Neural progenitor cell (in vitro differentiated cells): ENCODE measurements around the gene IRF9. TPM values are rescaled to one million over a fixed set of nuclear protein-coding genes. Genes with fewer than 3 reads are reported as not detected.

ENCODE experiments used
- DNase-seq: peaks from one replicate; pipeline ENCODE4 v3.0.0-alpha.2; 2016; ENCODE audit warnings: low spot score
- H2AFZ ChIP-seq: fragments of 200-600 bp; sonication (generic); replicated peaks from 2 replicates; pipeline ENCODE4 v1.6.1; 2016; ENCODE audit warnings: antibody characterized with exemption
- H3F3A ChIP-seq: fragments of 200-600 bp; sonication (generic); 2 replicates; pipeline ENCODE4 v1.6.1; 2016; ENCODE audit warnings: antibody characterized with exemption, low read depth
- H3K27ac ChIP-seq: fragments of 200-600 bp; sonication (generic); 2 replicates; pipeline ENCODE4 v1.5.1; 2016; ENCODE audit warnings: mild to moderate bottlenecking
- H3K27me3 ChIP-seq: fragments of 200-600 bp; sonication (generic); 2 replicates; pipeline ENCODE4 v1.6.1; 2016; ENCODE audit warnings: mild to moderate bottlenecking, moderate library complexity
- H3K36me3 ChIP-seq: fragments of 200-600 bp; sonication (generic); 2 replicates; pipeline ENCODE4 v1.5.1; 2016
- H3K4me1 ChIP-seq: fragments of 200-600 bp; sonication (generic); 2 replicates; pipeline ENCODE4 v1.6.1; 2016; ENCODE audit warnings: mixed run types
- H3K4me2 ChIP-seq: fragments of 200-600 bp; sonication (generic); 2 replicates; pipeline ENCODE4 v1.6.1; 2016
- H3K4me3 ChIP-seq: fragments of 200-600 bp; sonication (generic); 2 replicates; pipeline ENCODE4 v1.5.1; 2016
- H3K79me2 ChIP-seq: fragments of 200-600 bp; sonication (generic); 2 replicates; pipeline ENCODE4 v1.6.1; 2016; ENCODE audit warnings: low read depth
- H3K9ac ChIP-seq: fragments of 200-600 bp; sonication (generic); 2 replicates; pipeline ENCODE4 v1.6.1; 2016
- H3K9me3 ChIP-seq: fragments of 200-600 bp; sonication (generic); 2 replicates; pipeline ENCODE4 v1.5.1; 2016; ENCODE audit warnings: low read depth
- H4K20me1 ChIP-seq: fragments of 200-600 bp; sonication (generic); 2 replicates; pipeline ENCODE4 v1.6.1; 2016; ENCODE audit warnings: low read depth
- H3K27ac Mint-ChIP-seq: 3 replicates; pipeline ENCODE4 v1.8.0; 2021; ENCODE audit warnings: mixed read lengths
- H3K27me3 Mint-ChIP-seq: 2 replicates; pipeline ENCODE4 v1.8.0; 2022; ENCODE audit warnings: low read depth, mild to moderate bottlenecking, inconsistent platforms, moderate library complexity, mixed read lengths; ENCODE audit not compliant: insufficient read depth
- H3K36me3 Mint-ChIP-seq: 3 replicates; pipeline ENCODE4 v1.8.0; 2021; ENCODE audit warnings: mixed read lengths
- H3K4me1 Mint-ChIP-seq: 3 replicates; pipeline ENCODE4 v1.8.0; 2021; ENCODE audit warnings: mixed read lengths
- H3K4me3 Mint-ChIP-seq: 3 replicates; pipeline ENCODE4 v1.8.0; 2021; ENCODE audit warnings: mild to moderate bottlenecking, moderate library complexity, mixed read lengths
- H3K9me3 Mint-ChIP-seq: 3 replicates; pipeline ENCODE4 v1.8.0; 2020; ENCODE audit warnings: mixed read lengths
- EZH2 ChIP-seq: fragments of 200-600 bp; sonication (generic); IDR thresholded peaks from 2 replicates; pipeline ENCODE4 v1.6.1; 2017; ENCODE audit warnings: antibody characterized with exemption, mild to moderate bottlenecking, moderate library complexity
- EZH2phosphoT487 ChIP-seq: fragments of 200-600 bp; sonication (generic); IDR thresholded peaks from 2 replicates; pipeline ENCODE4 v1.6.1; 2017; ENCODE audit warnings: antibody characterized with exemption
- total RNA-seq: library from RNA; depleted of rRNA; stranded (reverse); fragments of >200 nt; gene quantifications from 2 replicates; pipeline ENCODE4 v1.2.3, GENCODE V29; 2015; ENCODE audit warnings: low replicate concordance
- TF ChIP-seq, protein P1 (sequence below): fragments of 200-600 bp; sonication (generic); IDR thresholded peaks from 2 replicates; pipeline ENCODE4 v1.5.1; 2017; ENCODE audit warnings: antibody characterized with exemption, mild to moderate bottlenecking

Gene IRF9
- total RNA-seq, 1 donor from 2014 or later: 9.7 TPM

DNA sequence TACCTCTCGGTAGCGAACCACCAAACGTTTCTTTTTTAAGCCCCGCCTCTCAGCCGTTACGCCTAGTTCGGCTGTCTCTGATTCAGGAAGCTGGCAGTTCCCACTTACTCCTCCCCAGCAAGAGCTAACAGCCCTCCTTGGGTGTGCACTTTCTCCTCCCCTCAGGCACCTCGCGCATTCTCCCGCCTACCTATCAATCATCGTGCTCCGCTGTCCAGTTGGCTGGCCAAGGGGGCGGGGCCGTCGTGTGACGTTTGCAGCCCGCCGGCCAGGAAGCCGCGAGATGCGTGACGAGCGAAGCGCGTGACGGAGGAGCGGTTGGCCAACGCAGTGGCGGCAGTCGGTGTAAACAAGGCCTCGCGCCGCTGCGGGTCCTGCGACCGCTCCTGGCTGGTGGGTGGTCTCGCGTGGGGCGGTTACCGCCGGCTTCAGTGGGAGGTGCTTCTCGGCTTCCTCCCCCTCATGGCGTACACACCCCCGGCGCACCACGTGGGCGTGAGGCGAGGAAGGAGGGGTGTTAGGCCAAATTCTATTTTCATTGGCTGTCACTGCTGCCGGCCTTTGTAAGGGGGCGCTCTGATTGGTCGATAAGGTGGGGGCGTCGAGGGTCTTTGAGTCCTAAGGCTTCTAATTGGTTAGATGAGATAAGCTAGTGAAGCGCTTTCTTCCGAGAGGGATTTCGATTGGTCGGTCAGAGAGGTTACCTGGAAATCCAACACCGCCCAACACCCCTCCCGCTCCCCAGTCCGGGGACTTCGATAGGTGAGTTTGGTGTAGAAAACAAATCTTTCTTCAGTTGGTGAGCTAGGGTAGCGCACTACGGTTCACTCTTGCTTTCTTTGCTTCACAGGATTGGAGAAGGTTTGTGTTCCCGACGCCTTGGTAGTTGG, 46.3 kb upstream of the IRF9 start, which contains the start of the genes DCAF11 and NRL:
DCAF11 (plus strand) TSS at position 246 of the 890 bp plus-strand sequence. CDS start 818 bp downstream, outside the sequence.
NRL (minus strand) TSS at position 418 of the 890 bp plus-strand sequence. CDS start 32,101 bp downstream, outside the sequence.
- Histone ChIP-seq H3K4me3 (peak within 1 kb of the TSS; percentile 61), H4K20me1 (no peaks in the 10 kb centered on the region), H2AFZ (peak within 1 kb of the TSS; percentile 80), H3K27me3 (no peaks in the 10 kb centered on the region), H3F3A (peaks cover 19% of the 10 kb centered on the region), H3K27ac (peak within 1 kb of the TSS; percentile 65), H3K9me3 (no peaks in the 10 kb centered on the region), H3K79me2 (peaks cover 13% of the 10 kb centered on the region), H3K4me2 (peak within 1 kb of the TSS; percentile 83), H3K4me1 (peaks cover 6% of the 10 kb centered on the region), H3K9ac (peak within 1 kb of the TSS; percentile 39), H3K36me3 (no peaks in the 10 kb centered on the region)
- Mint-ChIP-seq H3K4me3 (peak within 1 kb of the TSS; percentile 94), H3K27me3 (peaks cover 3% of the 10 kb centered on the region), H3K36me3 (peaks cover 9% of the 10 kb centered on the region), H3K4me1 (peaks cover 15% of the 10 kb centered on the region), H3K27ac (peak within 1 kb of the TSS; percentile 95), H3K9me3 (no peaks in the 10 kb centered on the region)
- TF ChIP-seq, protein P1, sequence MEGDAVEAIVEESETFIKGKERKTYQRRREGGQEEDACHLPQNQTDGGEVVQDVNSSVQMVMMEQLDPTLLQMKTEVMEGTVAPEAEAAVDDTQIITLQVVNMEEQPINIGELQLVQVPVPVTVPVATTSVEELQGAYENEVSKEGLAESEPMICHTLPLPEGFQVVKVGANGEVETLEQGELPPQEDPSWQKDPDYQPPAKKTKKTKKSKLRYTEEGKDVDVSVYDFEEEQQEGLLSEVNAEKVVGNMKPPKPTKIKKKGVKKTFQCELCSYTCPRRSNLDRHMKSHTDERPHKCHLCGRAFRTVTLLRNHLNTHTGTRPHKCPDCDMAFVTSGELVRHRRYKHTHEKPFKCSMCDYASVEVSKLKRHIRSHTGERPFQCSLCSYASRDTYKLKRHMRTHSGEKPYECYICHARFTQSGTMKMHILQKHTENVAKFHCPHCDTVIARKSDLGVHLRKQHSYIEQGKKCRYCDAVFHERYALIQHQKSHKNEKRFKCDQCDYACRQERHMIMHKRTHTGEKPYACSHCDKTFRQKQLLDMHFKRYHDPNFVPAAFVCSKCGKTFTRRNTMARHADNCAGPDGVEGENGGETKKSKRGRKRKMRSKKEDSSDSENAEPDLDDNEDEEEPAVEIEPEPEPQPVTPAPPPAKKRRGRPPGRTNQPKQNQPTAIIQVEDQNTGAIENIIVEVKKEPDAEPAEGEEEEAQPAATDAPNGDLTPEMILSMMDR: no peak
- TF ChIP-seq EZH2phosphoT487 (no peak), EZH2 (no peak)
- peak; percentile 99 for DNase-seq

DNA sequence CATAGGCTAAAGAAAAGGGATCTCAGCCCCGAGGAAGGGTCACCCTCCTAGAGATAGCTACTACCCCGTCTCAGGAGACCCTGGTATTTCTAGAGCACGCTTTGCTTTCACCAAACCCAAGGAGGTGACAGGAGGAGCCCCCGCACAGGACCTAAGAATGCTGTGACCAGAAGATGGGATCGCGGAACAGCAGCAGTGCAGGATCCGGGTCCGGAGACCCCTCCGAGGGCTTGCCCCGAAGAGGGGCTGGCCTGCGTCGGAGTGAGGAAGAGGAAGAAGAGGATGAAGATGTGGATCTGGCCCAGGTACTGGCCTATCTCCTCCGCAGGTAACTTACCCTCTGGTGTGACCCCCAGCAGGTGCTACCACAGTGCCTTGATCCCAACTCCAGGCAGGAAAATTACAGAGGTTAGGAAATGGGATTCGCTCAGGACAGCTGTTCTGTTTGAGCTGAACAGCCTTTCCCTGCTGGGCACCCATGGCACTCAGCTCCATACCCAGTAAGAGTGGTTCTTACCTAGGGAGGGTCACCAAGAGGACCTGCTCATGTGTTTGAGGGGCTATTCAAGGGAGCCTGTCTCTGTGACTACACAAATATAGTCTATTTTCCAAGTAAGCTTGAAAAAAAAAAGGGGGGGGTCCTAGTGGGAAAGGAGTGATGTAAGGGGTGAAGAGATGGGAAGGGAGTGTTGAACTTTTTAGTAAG, 45.5 kb upstream of the IRF9 start:
- Histone ChIP-seq H3K4me2 (peak overlapping the region; percentile 83), H4K20me1 (no peaks in the 10 kb centered on the region), H2AFZ (peak overlapping the region; percentile 72), H3K36me3 (no peaks in the 10 kb centered on the region), H3K79me2 (peaks cover 13% of the 10 kb centered on the region), H3K27ac (no peak overlapping the region), H3K9ac (peak overlapping the region; percentile 39), H3K4me3 (peak overlapping the region; percentile 61), H3K4me1 (peaks cover 6% of the 10 kb centered on the region), H3K9me3 (no peaks in the 10 kb centered on the region), H3F3A (peaks cover 19% of the 10 kb centered on the region), H3K27me3 (no peaks in the 10 kb centered on the region)
- peaks cover 3% of the 10 kb centered on the region for H3K27me3 Mint-ChIP-seq
- H3K36me3 Mint-ChIP-seq: peaks cover 9% of the 10 kb centered on the region
- no peaks in the 10 kb centered on the region for H3K9me3 Mint-ChIP-seq
- TF ChIP-seq EZH2phosphoT487: no peak
- TF ChIP-seq EZH2: no peak
- TF ChIP-seq, protein P1: no peak
- no peak for DNase-seq
- peak overlapping the region; percentile 94 for H3K4me3 Mint-ChIP-seq
- no peak overlapping the region for H3K27ac Mint-ChIP-seq
- H3K4me1 Mint-ChIP-seq: peaks cover 15% of the 10 kb centered on the region

DNA sequence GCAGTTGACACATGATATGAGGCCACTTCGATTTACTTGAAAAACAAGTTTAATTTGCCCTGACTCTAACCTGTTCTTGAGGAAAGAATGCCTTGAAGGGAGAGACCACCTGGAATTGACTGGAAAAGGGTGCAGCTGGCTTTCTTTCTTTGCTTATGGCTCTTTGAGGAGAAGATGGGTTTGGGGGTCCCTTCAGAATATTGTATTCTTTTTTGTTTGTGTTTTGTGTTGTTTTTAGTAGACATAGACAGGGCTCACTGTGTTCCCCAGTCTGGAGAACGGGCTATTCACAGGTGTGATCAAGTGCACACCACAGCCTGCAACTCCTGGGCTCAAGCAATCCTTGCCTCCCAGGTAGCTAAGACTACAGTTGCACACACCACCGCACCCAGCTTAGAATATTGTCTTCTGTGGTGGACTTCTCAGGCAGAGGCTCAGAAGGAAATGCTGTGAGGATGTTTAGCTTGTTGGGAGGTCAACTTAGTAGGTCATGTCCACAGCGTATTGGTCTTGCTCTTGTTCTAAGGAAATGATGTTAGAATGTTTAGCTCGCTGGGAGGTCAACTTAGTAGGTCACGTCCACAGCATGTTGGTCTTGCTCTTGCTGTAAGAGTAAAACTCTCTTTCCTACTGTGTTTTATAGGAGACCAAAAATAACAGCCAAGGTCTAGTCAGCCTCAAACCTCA, 44.8 kb upstream of the IRF9 start:
- no peak overlapping the region for H3K9ac ChIP-seq
- Mint-ChIP-seq H3K4me3 (peak overlapping the region; percentile 94), H3K36me3 (peaks cover 9% of the 10 kb centered on the region), H3K4me1 (peaks cover 15% of the 10 kb centered on the region), H3K27me3 (peaks cover 3% of the 10 kb centered on the region), H3K27ac (no peak overlapping the region), H3K9me3 (no peaks in the 10 kb centered on the region)
- no peaks in the 10 kb centered on the region for H3K9me3 ChIP-seq
- no peaks in the 10 kb centered on the region for H4K20me1 ChIP-seq
- no peak for DNase-seq
- peaks cover 19% of the 10 kb centered on the region for H3F3A ChIP-seq
- no peaks in the 10 kb centered on the region for H3K36me3 ChIP-seq
- H3K4me3 ChIP-seq: peak overlapping the region; percentile 61
- no peaks in the 10 kb centered on the region for H3K27me3 ChIP-seq
- no peak overlapping the region for H3K27ac ChIP-seq
- peaks cover 13% of the 10 kb centered on the region for H3K79me2 ChIP-seq
- H2AFZ ChIP-seq: no peak overlapping the region
- TF ChIP-seq EZH2: no peak
- TF ChIP-seq, protein P1: no peak
- no peak for TF ChIP-seq EZH2phosphoT487
- H3K4me2 ChIP-seq: peak overlapping the region; percentile 83
- H3K4me1 ChIP-seq: peaks cover 6% of the 10 kb centered on the region
